Measurements from ENCODE around the gene SPNS3.

Gene SPNS3

DNA sequence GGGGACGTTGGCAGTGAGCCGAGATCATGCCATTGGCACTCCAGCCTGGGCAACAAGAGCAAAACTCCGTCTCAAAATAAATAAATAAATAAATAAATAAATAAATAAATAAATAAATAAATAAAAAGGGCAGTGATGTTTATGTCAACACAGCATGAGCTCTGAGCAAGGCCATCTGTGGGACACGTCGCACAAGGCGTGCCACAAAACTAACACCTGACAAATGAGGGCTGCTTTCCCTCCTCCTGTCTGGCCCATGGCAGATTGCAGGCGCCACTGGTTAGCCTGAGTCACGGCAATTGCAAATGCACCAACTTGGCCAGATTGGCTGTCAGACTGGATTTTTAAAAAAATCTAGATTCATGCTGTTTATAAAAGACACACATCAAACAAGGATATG lies 25.9 kb upstream of the SPNS3 start:
- no peaks in the 10 kb centered on the region for H3K36me3 ChIP-seq (ENCODE audit: control insufficient read depth in 2 of 2, insufficient read depth in 1 of 2, low read length in 2 of 2)
- H3K4me1 ChIP-seq (ENCODE audit: control insufficient read depth, insufficient read depth, low read length), result no peaks in the 10 kb centered on the region
- no peak overlapping the region for H3K4me3 ChIP-seq (ENCODE audit: low read depth, low read length)
- no peaks in the 10 kb centered on the region for H3K9me3 ChIP-seq (ENCODE audit: control insufficient read depth, insufficient read depth, low read depth, low read length)
- ChIA-PET CTCF (interaction anchor here (0.6 to 4.8 kb wide), 7 partner anchors 9 to 208 kb away, joined by 3 to 25 read pairs (median 5); no protein-coding TSS in a partner anchor), POLR2A (no interaction called here)
- no peak overlapping the region for H3K27ac ChIP-seq (ENCODE audit: extremely low read depth, low read depth, low read length)
- TF ChIP-seq ZSCAN23 (tag by site-specific recombination; IDR thresholded peaks at IDR 0.05) (no peak), ZBTB11 (tag by site-specific recombination; conservative IDR thresholded peaks at IDR 0.05; ENCODE audit: low read depth) (peak; percentile 56), ZNF354C (tag by site-specific recombination; IDR thresholded peaks at IDR 0.05; ENCODE audit: borderline replicate concordance, low read depth) (0 out of 2 replicates have a peak, but pooled peaks have one; percentile 11), ZNF549 (tag by site-specific recombination; IDR thresholded peaks at IDR 0.05) (no peak), ZXDB (tag by site-specific recombination; IDR thresholded peaks at IDR 0.05) (no peak), ZNF266 (tag by site-specific recombination; IDR thresholded peaks at IDR 0.05; ENCODE audit: low read depth) (0 out of 2 replicates have a peak, but pooled peaks have one; percentile 26), ZNF433 (tag by site-specific recombination; IDR thresholded peaks at IDR 0.05; ENCODE audit: low read depth) (0 out of 2 replicates have a peak, but pooled peaks have one; percentile 32), ZNF112 (tag by site-specific recombination; IDR thresholded peaks at IDR 0.05) (no peak), ZNF157 (tag by site-specific recombination; IDR thresholded peaks at IDR 0.05) (no peak), ZNF274 (IDR thresholded peaks at IDR 0.05; ENCODE audit: low read length) (no peak), ZNF274 (tag by site-specific recombination; IDR thresholded peaks at IDR 0.05; ENCODE audit: borderline replicate concordance) (no peak), EGR2 (tag by site-specific recombination; IDR thresholded peaks at IDR 0.05; ENCODE audit: low read depth) (no peak), ZNF555 (tag by site-specific recombination; conservative IDR thresholded peaks at IDR 0.05) (peak; percentile 83), ZNF518A (tag by site-specific recombination; conservative IDR thresholded peaks at IDR 0.05; ENCODE audit: low read depth) (peak; percentile 91), ZBTB21 (tag by site-specific recombination; IDR thresholded peaks at IDR 0.05) (0 out of 2 replicates have a peak, but pooled peaks have one; percentile 23), YY2 (tag by site-specific recombination; IDR thresholded peaks at IDR 0.05) (no peak), SCRT2 (tag by site-specific recombination; IDR thresholded peaks at IDR 0.05) (no peak), ZNF596 (tag by site-specific recombination; IDR thresholded peaks at IDR 0.05) (no peak), SP2 (tag by site-specific recombination; IDR thresholded peaks at IDR 0.05) (no peak), ZNF155 (tag by site-specific recombination; IDR thresholded peaks at IDR 0.05) (no peak), ZNF223 (tag by site-specific recombination; IDR thresholded peaks at IDR 0.05) (peak; percentile 29; the same call in 1 of the 2 replicates), ZNF843 (tag by site-specific recombination; IDR thresholded peaks at IDR 0.05) (no peak), ZNF830 (tag by site-specific recombination; IDR thresholded peaks at IDR 0.05; ENCODE audit: low read depth) (no peak), ZNF558 (tag by site-specific recombination; IDR thresholded peaks at IDR 0.05) (peak; percentile 72; the same call in 1 of the 2 replicates), ZNF394 (tag by site-specific recombination; IDR thresholded peaks at IDR 0.05; ENCODE audit: borderline replicate concordance) (peak; percentile 96), ZSCAN16 (tag by site-specific recombination; IDR thresholded peaks at IDR 0.05) (no peak), ZNF426 (tag by site-specific recombination; IDR thresholded peaks at IDR 0.05) (peak; percentile 87)
- TF ChIP-seq, protein P1, sequence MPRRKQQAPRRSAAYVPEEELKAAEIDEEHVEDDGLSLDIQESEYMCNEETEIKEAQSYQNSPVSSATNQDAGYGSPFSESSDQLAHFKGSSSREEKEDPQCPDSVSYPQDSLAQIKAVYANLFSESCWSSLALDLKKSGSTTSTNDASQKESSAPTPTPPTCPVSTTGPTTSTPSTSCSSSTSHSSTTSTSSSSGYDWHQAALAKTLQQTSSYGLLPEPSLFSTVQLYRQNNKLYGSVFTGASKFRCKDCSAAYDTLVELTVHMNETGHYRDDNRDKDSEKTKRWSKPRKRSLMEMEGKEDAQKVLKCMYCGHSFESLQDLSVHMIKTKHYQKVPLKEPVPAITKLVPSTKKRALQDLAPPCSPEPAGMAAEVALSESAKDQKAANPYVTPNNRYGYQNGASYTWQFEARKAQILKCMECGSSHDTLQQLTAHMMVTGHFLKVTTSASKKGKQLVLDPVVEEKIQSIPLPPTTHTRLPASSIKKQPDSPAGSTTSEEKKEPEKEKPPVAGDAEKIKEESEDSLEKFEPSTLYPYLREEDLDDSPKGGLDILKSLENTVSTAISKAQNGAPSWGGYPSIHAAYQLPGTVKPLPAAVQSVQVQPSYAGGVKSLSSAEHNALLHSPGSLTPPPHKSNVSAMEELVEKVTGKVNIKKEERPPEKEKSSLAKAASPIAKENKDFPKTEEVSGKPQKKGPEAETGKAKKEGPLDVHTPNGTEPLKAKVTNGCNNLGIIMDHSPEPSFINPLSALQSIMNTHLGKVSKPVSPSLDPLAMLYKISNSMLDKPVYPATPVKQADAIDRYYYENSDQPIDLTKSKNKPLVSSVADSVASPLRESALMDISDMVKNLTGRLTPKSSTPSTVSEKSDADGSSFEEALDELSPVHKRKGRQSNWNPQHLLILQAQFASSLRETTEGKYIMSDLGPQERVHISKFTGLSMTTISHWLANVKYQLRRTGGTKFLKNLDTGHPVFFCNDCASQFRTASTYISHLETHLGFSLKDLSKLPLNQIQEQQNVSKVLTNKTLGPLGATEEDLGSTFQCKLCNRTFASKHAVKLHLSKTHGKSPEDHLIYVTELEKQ (tag by site-specific recombination; IDR thresholded peaks at IDR 0.05; ENCODE audit: borderline replicate concordance), result no peak

Data from HEK293 (cell line).